SU-DHL-6 (cell line): ENCODE results near the gene ANKRD31.

Experiments used
- EZH2phosphoT487 ChIP-seq: fragments of 200-600 bp; sonication (generic), shearing (Covaris generic); conservative IDR thresholded peaks from 2 replicates; pipeline ENCODE4 v1.6.1; 2018; ENCODE audit warnings: mild to moderate bottlenecking, antibody characterized with exemption, low read length, moderate library complexity, mixed read lengths
- TF ChIP-seq, protein P1 (sequence below): fragments of 200-600 bp; sonication (generic); IDR thresholded peaks from one replicate; pipeline ENCODE4 v1.5.1; 2017; ENCODE audit warnings: antibody characterized with exemption, mild to moderate bottlenecking, low read length, moderate library complexity; ENCODE audit not compliant: insufficient read depth, poor library complexity, severe bottlenecking

DNA sequence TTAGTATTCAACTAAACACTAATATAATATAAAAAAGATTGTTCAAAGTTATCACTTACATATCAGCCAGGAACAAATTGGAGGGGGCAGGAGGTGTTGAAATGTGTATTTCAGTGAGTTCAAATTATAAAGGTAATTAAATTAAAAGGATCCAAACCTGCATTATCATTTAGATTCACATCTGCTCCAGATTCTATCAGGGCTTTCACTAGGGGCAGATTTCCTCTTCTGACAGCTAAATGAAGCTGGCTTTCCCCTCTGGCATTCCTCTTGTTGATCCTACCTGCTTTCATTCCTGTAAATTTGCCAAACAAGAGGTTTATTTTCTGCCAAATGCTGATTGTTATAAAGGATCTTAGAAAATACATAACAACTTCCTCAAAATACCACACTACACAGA, 98.0 kb downstream of the ANKRD31 start:
- TF ChIP-seq, protein P1, sequence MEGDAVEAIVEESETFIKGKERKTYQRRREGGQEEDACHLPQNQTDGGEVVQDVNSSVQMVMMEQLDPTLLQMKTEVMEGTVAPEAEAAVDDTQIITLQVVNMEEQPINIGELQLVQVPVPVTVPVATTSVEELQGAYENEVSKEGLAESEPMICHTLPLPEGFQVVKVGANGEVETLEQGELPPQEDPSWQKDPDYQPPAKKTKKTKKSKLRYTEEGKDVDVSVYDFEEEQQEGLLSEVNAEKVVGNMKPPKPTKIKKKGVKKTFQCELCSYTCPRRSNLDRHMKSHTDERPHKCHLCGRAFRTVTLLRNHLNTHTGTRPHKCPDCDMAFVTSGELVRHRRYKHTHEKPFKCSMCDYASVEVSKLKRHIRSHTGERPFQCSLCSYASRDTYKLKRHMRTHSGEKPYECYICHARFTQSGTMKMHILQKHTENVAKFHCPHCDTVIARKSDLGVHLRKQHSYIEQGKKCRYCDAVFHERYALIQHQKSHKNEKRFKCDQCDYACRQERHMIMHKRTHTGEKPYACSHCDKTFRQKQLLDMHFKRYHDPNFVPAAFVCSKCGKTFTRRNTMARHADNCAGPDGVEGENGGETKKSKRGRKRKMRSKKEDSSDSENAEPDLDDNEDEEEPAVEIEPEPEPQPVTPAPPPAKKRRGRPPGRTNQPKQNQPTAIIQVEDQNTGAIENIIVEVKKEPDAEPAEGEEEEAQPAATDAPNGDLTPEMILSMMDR = no peak
- no peak for TF ChIP-seq EZH2phosphoT487
